HUES6 (cell line): ENCODE results near the gene PIGT.

Experiments used
- H3K27ac ChIP-seq: 2 replicates; pipeline ENCODE4 v1.7.0; 2013; ENCODE audit warnings: low read depth, mild to moderate bottlenecking, low read length, inconsistent platforms
- H3K27me3 ChIP-seq: 2 replicates; pipeline ENCODE4 v1.6.1; 2013; ENCODE audit warnings: low read length; ENCODE audit not compliant: control insufficient read depth, insufficient read depth
- H3K36me3 ChIP-seq: 2 replicates; pipeline ENCODE4 v1.6.1; 2013; ENCODE audit warnings: low read length; ENCODE audit not compliant: control insufficient read depth, insufficient read depth
- H3K4me1 ChIP-seq: 2 replicates; pipeline ENCODE4 v1.6.1; 2013; ENCODE audit warnings: low read length; ENCODE audit not compliant: control insufficient read depth, insufficient read depth
- H3K4me3 ChIP-seq: 2 replicates; pipeline ENCODE4 v1.5.1; 2013; ENCODE audit warnings: low read depth, low read length
- H3K9ac ChIP-seq: one replicate; pipeline ENCODE4 v1.6.1; 2013; ENCODE audit warnings: mild to moderate bottlenecking, low read length
- H3K9me3 ChIP-seq: 2 replicates; pipeline ENCODE4 v1.6.1; 2013; ENCODE audit warnings: low read depth, low read length; ENCODE audit not compliant: control insufficient read depth, insufficient read depth

The PIGT gene

DNA sequence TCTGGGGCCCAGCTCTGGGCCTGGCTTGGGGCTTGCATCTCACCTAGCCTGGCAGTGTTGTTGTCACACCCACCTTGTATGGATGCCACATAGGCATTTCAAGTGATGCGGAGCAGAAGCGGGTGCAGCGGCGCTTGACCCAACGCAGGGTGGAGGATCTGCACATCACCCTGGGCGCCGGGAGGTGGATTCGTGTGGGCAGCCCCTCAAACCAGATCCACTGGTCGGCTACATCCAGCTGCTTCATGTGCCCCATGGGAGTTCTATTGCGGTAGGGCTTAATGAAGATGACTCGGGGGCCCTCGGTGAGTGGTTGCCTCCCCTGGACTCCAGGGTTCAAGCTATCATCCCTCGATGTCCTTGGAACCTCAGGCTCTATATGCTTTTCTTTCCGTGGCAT lies 41.0 kb upstream of the PIGT start:
- H3K27ac ChIP-seq: no peak overlapping the region
- peaks cover 6% of the 10 kb centered on the region for H3K4me1 ChIP-seq
- no peaks in the 10 kb centered on the region for H3K9me3 ChIP-seq
- no peak overlapping the region for H3K4me3 ChIP-seq
- no peak overlapping the region for H3K9ac ChIP-seq
- H3K36me3 ChIP-seq: no peaks in the 10 kb centered on the region
- peaks cover 14% of the 10 kb centered on the region for H3K27me3 ChIP-seq

DNA sequence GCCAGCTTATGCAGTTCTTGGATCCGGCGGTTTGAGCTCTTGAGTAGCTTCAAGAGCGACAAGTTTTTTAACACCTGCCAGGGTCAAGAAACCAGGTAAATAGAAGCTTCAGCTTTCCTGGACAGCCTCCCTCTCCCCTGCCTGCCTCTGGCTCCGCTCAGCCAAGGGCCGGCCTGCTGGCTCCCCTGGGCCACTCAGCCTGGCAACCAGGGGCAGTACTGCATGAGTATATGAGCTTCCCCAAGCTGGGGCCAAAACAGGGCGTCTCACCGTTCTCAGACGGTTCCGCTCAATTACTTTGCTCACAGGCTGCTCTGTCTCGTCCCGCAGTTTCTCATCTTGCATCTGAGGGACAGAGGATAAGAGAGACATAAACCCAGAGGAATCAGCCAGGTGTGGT lies 38.7 kb upstream of the PIGT start:
- Histone ChIP-seq H3K9me3 (no peaks in the 10 kb centered on the region), H3K4me1 (peaks cover 6% of the 10 kb centered on the region), H3K36me3 (no peaks in the 10 kb centered on the region), H3K27ac (no peak overlapping the region), H3K27me3 (peaks cover 12% of the 10 kb centered on the region), H3K4me3 (no peak overlapping the region), H3K9ac (no peak overlapping the region)

DNA sequence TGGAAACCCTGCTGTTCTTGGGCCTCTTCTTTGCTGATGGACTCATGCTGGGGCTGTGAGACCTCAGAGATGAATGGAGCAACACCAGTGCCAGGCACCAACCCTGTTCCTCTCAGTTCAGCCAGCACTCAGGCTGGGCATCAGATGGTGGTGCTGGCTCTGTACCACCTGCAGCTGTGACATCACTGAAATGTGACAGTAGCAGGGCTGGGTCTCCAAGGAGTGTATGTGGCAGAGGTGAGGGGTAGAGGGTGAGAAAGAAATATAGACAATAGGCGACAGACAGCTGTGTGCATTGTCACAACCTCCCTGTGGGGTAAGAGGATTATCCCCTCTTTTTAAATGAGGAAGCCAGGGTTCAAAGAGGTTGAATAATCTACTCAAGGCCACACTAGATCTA lies 37.8 kb upstream of the PIGT start, which contains the start of gene TP53TG5:
Gene TP53TG5, minus strand, starts transcription at position 135 of the 400 bp plus-strand sequence. Its CDS starts 89 bp downstream, at position 46.
- H3K36me3 ChIP-seq: no peaks in the 10 kb centered on the region
- peaks cover 2% of the 10 kb centered on the region for H3K4me1 ChIP-seq
- no peak within 1 kb of the TSS for H3K27ac ChIP-seq
- H3K9ac ChIP-seq: no peak within 1 kb of the TSS
- no peaks in the 10 kb centered on the region for H3K9me3 ChIP-seq
- H3K27me3 ChIP-seq: peaks cover 3% of the 10 kb centered on the region
- H3K4me3 ChIP-seq: no peak within 1 kb of the TSS

DNA sequence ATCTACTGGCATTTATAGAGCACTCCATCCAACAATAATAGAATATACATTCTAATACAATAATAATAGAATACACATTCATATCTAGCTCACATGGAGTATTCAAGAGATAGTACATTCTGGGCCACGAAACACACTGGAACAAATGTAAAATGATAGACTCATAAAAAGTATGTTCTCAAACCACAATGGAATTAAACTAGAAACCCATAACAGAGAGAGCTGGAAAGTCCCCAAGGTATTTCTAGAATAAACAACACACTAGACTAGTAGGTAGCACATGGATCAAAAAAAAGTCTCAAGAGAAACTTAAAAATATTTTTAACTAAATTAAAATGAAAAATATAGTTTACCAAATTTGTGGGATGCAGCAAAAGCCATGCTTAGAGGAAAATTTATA lies 28.7 kb upstream of the PIGT start:
- H3K27ac ChIP-seq: no peak overlapping the region
- no peaks in the 10 kb centered on the region for H3K4me1 ChIP-seq
- H3K27me3 ChIP-seq: no peaks in the 10 kb centered on the region
- no peaks in the 10 kb centered on the region for H3K9me3 ChIP-seq
- H3K36me3 ChIP-seq: no peaks in the 10 kb centered on the region
- no peak overlapping the region for H3K9ac ChIP-seq
- H3K4me3 ChIP-seq: no peak overlapping the region

DNA sequence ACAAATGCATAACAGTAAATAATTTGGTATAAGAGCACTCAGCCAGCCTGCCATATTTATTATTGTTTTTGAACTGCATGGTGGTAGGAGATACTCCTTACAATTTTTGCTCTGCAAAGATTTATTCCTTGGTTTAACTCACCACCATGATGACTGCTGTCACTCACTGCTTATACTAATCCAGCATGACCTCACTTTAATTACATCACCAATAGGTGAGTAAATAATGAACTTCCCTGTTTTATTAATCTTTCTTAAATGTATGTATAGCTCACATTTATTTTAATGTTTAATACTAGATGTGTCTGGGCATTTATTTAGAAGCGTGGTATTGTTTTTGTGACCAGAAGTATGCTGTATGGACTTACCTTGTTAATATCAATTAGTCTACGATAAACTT lies 25.0 kb upstream of the PIGT start:
- no peaks in the 10 kb centered on the region for H3K9me3 ChIP-seq
- H3K4me1 ChIP-seq: no peaks in the 10 kb centered on the region
- no peaks in the 10 kb centered on the region for H3K36me3 ChIP-seq
- H3K27me3 ChIP-seq: no peaks in the 10 kb centered on the region
- H3K9ac ChIP-seq: no peak overlapping the region
- no peak overlapping the region for H3K27ac ChIP-seq
- H3K4me3 ChIP-seq: no peak overlapping the region

DNA sequence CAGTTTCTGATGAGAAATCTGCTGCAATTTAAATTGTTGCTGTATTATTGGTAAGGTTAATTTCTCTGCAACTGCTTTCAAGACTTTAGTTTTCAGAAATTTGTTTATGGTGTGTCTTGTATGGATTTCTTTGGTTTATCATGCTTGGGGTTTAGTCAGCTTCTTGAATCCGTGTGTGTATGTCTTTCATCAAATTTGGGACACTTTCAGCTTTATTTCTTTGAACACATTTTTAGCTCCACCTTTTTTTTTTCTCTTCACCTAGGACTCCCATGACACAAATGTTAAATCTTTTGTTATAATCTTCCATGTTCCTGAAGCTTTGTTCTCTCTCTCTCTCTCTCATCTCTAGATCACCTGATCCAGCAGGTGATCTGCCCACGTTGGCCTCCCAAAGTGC lies 24.4 kb upstream of the PIGT start:
- Histone ChIP-seq H3K36me3 (no peaks in the 10 kb centered on the region), H3K4me3 (no peak overlapping the region)

DNA sequence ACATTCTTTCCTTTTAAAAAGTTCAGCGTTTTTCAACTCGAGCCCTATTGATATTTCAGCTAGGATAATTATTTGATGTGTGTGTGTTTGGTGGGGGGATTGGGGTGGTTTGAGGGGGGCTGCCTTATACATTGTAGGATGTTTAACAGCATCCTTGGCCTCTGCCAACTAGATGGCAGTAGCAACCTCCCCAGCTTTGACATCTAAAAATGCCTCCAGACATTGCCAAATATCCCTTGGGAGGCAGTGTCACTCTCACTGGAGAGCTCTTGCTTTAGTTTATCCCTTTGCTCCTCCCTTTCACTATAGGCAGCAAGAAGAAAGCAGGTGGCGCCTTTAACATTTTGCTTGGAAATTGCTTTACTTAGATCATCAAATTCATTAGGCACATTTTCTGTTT lies 23.2 kb upstream of the PIGT start:
- H3K9ac ChIP-seq: no peak overlapping the region
- H3K27ac ChIP-seq: no peak overlapping the region

More for the DNA sequence above, 24.4 kb upstream of the PIGT start:
- Histone ChIP-seq H3K9me3 (no peaks in the 10 kb centered on the region), H3K9ac (no peak overlapping the region), H3K4me1 (no peaks in the 10 kb centered on the region), H3K27ac (no peak overlapping the region), H3K27me3 (no peaks in the 10 kb centered on the region)

DNA sequence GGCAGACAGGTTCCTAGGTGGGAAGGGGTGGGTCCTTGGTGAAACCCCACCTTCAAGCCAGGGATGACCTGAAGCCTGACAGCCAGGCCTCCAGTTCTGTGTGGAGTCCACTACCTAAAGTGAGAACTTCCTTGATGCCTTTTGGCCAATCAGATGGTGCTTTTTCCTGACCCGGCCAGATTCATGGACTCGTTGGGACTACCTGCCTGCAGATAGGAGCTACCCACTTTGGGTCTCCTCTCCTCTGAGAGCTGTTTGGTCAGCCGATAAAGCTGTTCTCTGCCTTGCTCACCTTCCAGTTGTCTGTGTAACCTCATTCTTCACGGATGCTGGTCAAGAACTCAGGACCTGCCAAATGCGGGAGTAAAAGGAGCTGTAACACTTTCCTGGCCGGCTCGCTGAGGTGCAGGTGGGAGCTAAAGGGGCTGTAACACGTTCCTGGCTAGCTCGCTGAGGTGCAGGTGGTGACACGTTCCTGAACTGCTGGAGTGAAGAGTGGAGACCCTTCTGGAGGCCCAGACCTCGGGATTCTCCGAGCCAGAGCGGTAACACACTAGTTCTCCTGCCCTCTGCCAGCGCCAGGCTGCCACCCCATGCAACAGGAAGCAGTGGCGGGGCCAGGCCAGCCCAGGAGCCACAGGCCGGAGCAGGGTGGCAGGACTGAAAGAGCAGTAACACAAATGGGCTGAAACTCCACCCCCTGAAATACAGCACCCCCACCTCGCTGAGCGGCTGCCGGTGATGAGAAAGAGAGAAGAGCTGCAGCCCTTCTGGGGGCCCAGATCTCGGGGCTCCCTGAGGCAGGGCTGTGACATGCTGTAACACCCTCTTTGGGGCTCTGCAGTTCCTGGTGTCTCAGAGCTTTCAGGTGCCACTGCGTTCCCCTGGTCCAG lies 21.5 kb upstream of the PIGT start:
- Histone ChIP-seq H3K9me3 (peaks cover 5% of the 10 kb centered on the region; the same call in 1 of the 2 replicates), H3K27me3 (no peaks in the 10 kb centered on the region), H3K9ac (no peak overlapping the region)

More for the DNA sequence above, 23.2 kb upstream of the PIGT start:
- Histone ChIP-seq H3K4me3 (no peak overlapping the region), H3K27me3 (no peaks in the 10 kb centered on the region), H3K4me1 (no peaks in the 10 kb centered on the region), H3K36me3 (no peaks in the 10 kb centered on the region), H3K9me3 (no peaks in the 10 kb centered on the region)

DNA sequence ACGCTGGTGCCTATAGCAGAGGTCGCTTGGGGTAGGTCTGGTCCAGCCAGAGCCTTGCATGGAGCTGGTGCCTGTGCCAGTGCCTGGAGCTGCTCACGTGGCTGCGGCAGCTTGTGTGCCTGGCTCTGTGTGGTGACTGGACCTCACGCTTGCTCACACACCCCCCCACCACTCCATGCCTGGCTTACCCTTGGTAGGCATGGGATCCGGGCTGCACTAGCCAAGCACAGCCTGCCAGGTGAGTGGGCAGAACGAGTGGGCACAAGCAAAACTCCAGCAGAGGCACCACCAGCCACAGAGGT lies 20.9 kb upstream of the PIGT start:
- H3K36me3 ChIP-seq: no peaks in the 10 kb centered on the region
- H3K4me3 ChIP-seq: no peak overlapping the region
- H3K27me3 ChIP-seq: no peaks in the 10 kb centered on the region
- no peak overlapping the region for H3K27ac ChIP-seq
- H3K9ac ChIP-seq: no peak overlapping the region
- peaks cover 11% of the 10 kb centered on the region for H3K9me3 ChIP-seq
- no peaks in the 10 kb centered on the region for H3K4me1 ChIP-seq

More for the DNA sequence above, 21.5 kb upstream of the PIGT start:
- H3K4me1 ChIP-seq: no peaks in the 10 kb centered on the region
- no peak overlapping the region for H3K4me3 ChIP-seq
- H3K36me3 ChIP-seq: no peaks in the 10 kb centered on the region
- no peak overlapping the region for H3K27ac ChIP-seq

DNA sequence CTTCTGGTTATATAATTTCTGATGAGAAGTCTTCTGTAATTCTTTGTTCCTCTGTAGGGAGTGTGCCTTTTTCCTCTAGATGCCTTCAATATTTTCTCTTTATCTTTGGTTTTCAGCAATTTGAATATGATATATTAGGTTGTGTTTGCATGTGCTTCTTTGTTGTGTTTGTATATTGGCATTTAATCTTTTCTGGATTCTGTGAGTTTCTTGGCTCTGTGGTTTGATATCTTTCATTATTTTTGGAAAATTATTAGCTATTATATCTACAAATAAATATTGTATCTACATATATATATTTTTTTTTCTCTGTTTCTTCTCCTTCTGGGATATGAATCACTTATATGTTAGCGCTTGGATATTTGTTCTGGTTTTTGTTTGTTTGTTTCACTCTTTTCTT lies 16.9 kb upstream of the PIGT start:
- Histone ChIP-seq H3K27me3 (peaks cover 11% of the 10 kb centered on the region), H3K9ac (no peak overlapping the region), H3K36me3 (no peaks in the 10 kb centered on the region), H3K27ac (no peak overlapping the region), H3K4me1 (no peaks in the 10 kb centered on the region), H3K4me3 (no peak overlapping the region), H3K9me3 (peaks cover 31% of the 10 kb centered on the region)

DNA sequence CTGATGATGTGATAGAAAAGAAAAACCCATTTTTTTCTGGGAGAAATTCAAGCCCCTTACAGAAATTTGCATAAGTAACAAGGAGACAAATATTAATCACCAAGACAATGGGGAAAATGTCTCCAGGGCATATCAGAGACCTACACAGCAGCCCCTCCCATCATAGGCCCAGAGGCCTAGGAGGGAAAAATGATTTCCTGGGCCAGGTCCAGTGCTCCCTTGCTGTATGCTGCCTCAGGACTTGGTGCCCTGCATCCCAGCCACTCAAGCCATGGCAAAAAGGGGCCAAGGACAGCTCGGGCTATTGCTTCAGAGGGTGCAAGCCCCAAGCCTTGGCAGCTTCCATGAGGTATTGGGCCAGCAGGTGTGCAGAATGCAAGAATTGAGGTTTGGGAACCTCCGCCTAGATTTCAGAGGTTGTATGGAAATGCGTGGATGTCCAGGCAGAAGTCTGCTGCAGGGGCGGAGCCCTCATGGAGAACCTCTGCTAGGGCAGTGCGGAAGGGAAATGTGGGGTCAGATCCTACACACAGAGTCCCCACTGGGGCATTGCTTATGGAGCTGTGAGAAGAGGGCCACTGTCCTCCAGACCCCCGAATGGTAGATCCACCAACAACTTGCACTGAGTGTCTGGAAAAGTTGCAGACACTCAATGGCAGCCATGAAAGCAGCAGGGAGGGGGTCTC lies 15.5 kb upstream of the PIGT start:
- H3K36me3 ChIP-seq: no peaks in the 10 kb centered on the region
- H3K9me3 ChIP-seq: peaks cover 31% of the 10 kb centered on the region
- H3K27me3 ChIP-seq: peaks cover 24% of the 10 kb centered on the region
- no peak overlapping the region for H3K27ac ChIP-seq
- no peak overlapping the region for H3K4me3 ChIP-seq
- H3K9ac ChIP-seq: no peak overlapping the region
- H3K4me1 ChIP-seq: 0 out of 2 replicates have a peak, but pooled peaks cover 2% of the 10 kb centered on the region
